Measurements from ENCODE around the gene MAST4.

DNA sequence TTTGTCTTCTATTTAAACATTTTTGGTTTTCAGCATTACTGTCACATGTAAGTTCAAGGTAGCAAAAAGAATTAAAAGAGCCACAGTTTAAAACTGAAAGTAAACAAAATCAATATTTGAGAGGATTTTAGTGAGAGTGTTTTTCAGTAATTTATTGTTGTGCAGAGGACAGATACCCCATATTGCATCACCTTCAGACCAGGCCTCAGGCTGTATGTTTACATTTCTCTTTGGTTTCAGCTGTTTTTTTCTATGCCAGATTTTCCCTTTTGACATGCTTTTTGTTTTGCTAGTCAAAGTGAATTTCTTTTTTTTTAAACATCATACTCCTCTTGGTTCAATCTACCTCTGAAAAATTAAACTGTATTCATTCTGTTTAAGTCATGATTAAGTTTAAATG lies 47.2 kb downstream of the MAST4 start:
- TF ChIP-seq, protein P1, sequence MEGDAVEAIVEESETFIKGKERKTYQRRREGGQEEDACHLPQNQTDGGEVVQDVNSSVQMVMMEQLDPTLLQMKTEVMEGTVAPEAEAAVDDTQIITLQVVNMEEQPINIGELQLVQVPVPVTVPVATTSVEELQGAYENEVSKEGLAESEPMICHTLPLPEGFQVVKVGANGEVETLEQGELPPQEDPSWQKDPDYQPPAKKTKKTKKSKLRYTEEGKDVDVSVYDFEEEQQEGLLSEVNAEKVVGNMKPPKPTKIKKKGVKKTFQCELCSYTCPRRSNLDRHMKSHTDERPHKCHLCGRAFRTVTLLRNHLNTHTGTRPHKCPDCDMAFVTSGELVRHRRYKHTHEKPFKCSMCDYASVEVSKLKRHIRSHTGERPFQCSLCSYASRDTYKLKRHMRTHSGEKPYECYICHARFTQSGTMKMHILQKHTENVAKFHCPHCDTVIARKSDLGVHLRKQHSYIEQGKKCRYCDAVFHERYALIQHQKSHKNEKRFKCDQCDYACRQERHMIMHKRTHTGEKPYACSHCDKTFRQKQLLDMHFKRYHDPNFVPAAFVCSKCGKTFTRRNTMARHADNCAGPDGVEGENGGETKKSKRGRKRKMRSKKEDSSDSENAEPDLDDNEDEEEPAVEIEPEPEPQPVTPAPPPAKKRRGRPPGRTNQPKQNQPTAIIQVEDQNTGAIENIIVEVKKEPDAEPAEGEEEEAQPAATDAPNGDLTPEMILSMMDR (IDR thresholded peaks at IDR 0.05; ENCODE audit: low read length) = no peak
- TF ChIP-seq EZH2 (optimal IDR thresholded peaks at IDR 0.05; ENCODE audit: low read depth, low read length) = no peak

Data from MM.1S (cell line).